Activated CD4-positive, alpha-beta T cell treated with anti-CD3 and anti-CD28 coated beads, Interleukin-2, amount 10 ng/mL, durations not matched to agents 7 days and 5 days (primary cell): Measurements from ENCODE around the gene CACNA2D3. TPM values are rescaled to one million over a fixed set of nuclear protein-coding genes. Genes with fewer than 3 reads are reported as not detected.
A peak's percentile ranks its signal among the peaks of the same experiment; 100 is the strongest.

Source experiments
- CTCF ChIA-PET: fragments of 350-600 bp; sonication (Branson Sonifier 250); formaldehyde crosslinking; loops from one replicate; lab custom pipeline; 2021; ENCODE audit warnings: antibody characterized with exemption; lab: Charles Lee
- POLR2A ChIA-PET: fragments of 350-600 bp; sonication (Branson Sonifier 250); formaldehyde crosslinking; loops from one replicate; lab custom pipeline; 2021; ENCODE audit warnings: antibody characterized with exemption; lab: Charles Lee
- DNase-seq: peaks from one replicate; pipeline ENCODE4 v3.0.0-alpha.2; 2020
- H3K27ac Mint-ChIP-seq: one replicate; pipeline ENCODE4 v1.8.0; 2021; ENCODE audit warnings: mild to moderate bottlenecking, moderate library complexity, mixed read lengths
- H3K27me3 Mint-ChIP-seq: one replicate; pipeline ENCODE4 v1.8.0; 2021; ENCODE audit warnings: mixed read lengths
- H3K36me3 Mint-ChIP-seq: one replicate; pipeline ENCODE4 v1.8.0; 2021; ENCODE audit warnings: low read depth, mixed read lengths
- H3K4me1 Mint-ChIP-seq: one replicate; pipeline ENCODE4 v1.8.0; 2021; ENCODE audit warnings: mixed read lengths
- H3K4me3 Mint-ChIP-seq: one replicate; pipeline ENCODE4 v1.8.0; 2021; ENCODE audit warnings: mild to moderate bottlenecking, moderate library complexity, mixed read lengths
- H3K9me3 Mint-ChIP-seq: one replicate; pipeline ENCODE4 v1.8.0; 2021; ENCODE audit warnings: mixed read lengths
- total RNA-seq, 2 experiments: library from RNA; stranded (reverse); gene quantifications; one replicate each; pipeline ENCODE4 v1.2.3, GENCODE V29; 2021

The CACNA2D3 gene
- total RNA-seq, 2 experiments from 2014 or later: not detected

- DNase-seq: peak; percentile 61
- peaks cover 8% of the 10 kb centered on the region for H3K9me3 Mint-ChIP-seq
- ChIA-PET CTCF (no interaction called here), POLR2A (no interaction called here)
- no peak overlapping the region for H3K4me3 Mint-ChIP-seq
- H3K27me3 Mint-ChIP-seq: no peaks in the 10 kb centered on the region
- no peaks in the 10 kb centered on the region for H3K4me1 Mint-ChIP-seq
- no peaks in the 10 kb centered on the region for H3K36me3 Mint-ChIP-seq
- no peak overlapping the region for H3K27ac Mint-ChIP-seq
Measured at GRCh38 chr3:54188176-54188791, 65.9 kb downstream of the CACNA2D3 start.

- no peak overlapping the region for H3K4me3 Mint-ChIP-seq
- no peak for DNase-seq
- no peak overlapping the region for H3K27ac Mint-ChIP-seq
- ChIA-PET CTCF (no interaction called here), POLR2A (no interaction called here)
- H3K36me3 Mint-ChIP-seq: no peaks in the 10 kb centered on the region
- H3K27me3 Mint-ChIP-seq: no peaks in the 10 kb centered on the region
- peaks cover 8% of the 10 kb centered on the region for H3K9me3 Mint-ChIP-seq
- H3K4me1 Mint-ChIP-seq: no peaks in the 10 kb centered on the region
Measured at GRCh38 chr3:54191220-54191619, 68.9 kb downstream of the CACNA2D3 start.

- DNase-seq: no peak
- Mint-ChIP-seq H3K4me1 (no peaks in the 10 kb centered on the region), H3K36me3 (no peaks in the 10 kb centered on the region), H3K27ac (no peak overlapping the region), H3K27me3 (no peaks in the 10 kb centered on the region), H3K4me3 (no peak overlapping the region), H3K9me3 (peaks cover 8% of the 10 kb centered on the region)
- POLR2A ChIA-PET: no interaction called here
- CTCF ChIA-PET: no interaction called here
Measured at GRCh38 chr3:54192026-54192425, 69.7 kb downstream of the CACNA2D3 start.

- Mint-ChIP-seq H3K9me3 (peaks cover 3% of the 10 kb centered on the region), H3K36me3 (no peaks in the 10 kb centered on the region), H3K27ac (no peak overlapping the region), H3K27me3 (no peaks in the 10 kb centered on the region), H3K4me3 (no peak overlapping the region), H3K4me1 (no peaks in the 10 kb centered on the region)
- CTCF ChIA-PET: no interaction called here
- DNase-seq: no peak
- POLR2A ChIA-PET: no interaction called here
Measured at GRCh38 chr3:54193093-54193492, 70.7 kb downstream of the CACNA2D3 start.

- CTCF ChIA-PET: no interaction called here
- no peaks in the 10 kb centered on the region for H3K27me3 Mint-ChIP-seq
Measured at GRCh38 chr3:54196360-54196991, 74.1 kb downstream of the CACNA2D3 start.

GRCh38 chr3:54197509-54197908 is 75.2 kb downstream of the CACNA2D3 start:
- no peaks in the 10 kb centered on the region for H3K36me3 Mint-ChIP-seq
- CTCF ChIA-PET: no interaction called here

More at GRCh38 chr3:54196360-54196991, 74.1 kb downstream of the CACNA2D3 start:
- no peak overlapping the region for H3K27ac Mint-ChIP-seq
- POLR2A ChIA-PET: no interaction called here
- H3K36me3 Mint-ChIP-seq: no peaks in the 10 kb centered on the region
- H3K9me3 Mint-ChIP-seq: no peaks in the 10 kb centered on the region
- H3K4me3 Mint-ChIP-seq: no peak overlapping the region
- no peak for DNase-seq
- no peaks in the 10 kb centered on the region for H3K4me1 Mint-ChIP-seq

GRCh38 chr3:54198556-54198955 is 76.2 kb downstream of the CACNA2D3 start:
- Mint-ChIP-seq H3K27ac (no peak overlapping the region), H3K36me3 (no peaks in the 10 kb centered on the region), H3K9me3 (no peaks in the 10 kb centered on the region), H3K4me3 (no peak overlapping the region), H3K27me3 (no peaks in the 10 kb centered on the region), H3K4me1 (no peaks in the 10 kb centered on the region)
- ChIA-PET POLR2A (no interaction called here), CTCF (no interaction called here)
- DNase-seq: no peak

More at GRCh38 chr3:54197509-54197908, 75.2 kb downstream of the CACNA2D3 start:
- Mint-ChIP-seq H3K27me3 (no peaks in the 10 kb centered on the region), H3K27ac (no peak overlapping the region), H3K4me1 (no peaks in the 10 kb centered on the region), H3K4me3 (no peak overlapping the region), H3K9me3 (no peaks in the 10 kb centered on the region)
- no peak for DNase-seq
- POLR2A ChIA-PET: no interaction called here

- Mint-ChIP-seq H3K4me3 (no peak overlapping the region), H3K36me3 (no peaks in the 10 kb centered on the region), H3K27ac (no peak overlapping the region), H3K4me1 (no peaks in the 10 kb centered on the region), H3K9me3 (no peaks in the 10 kb centered on the region), H3K27me3 (no peaks in the 10 kb centered on the region)
- POLR2A ChIA-PET: no interaction called here
- DNase-seq: no peak
- CTCF ChIA-PET: no interaction called here
Measured at GRCh38 chr3:54202054-54202453, 79.7 kb downstream of the CACNA2D3 start.

- DNase-seq: no peak
- Mint-ChIP-seq H3K4me3 (no peak overlapping the region), H3K27ac (no peak overlapping the region), H3K27me3 (no peaks in the 10 kb centered on the region), H3K4me1 (no peaks in the 10 kb centered on the region), H3K9me3 (no peaks in the 10 kb centered on the region), H3K36me3 (no peaks in the 10 kb centered on the region)
- POLR2A ChIA-PET: no interaction called here
- CTCF ChIA-PET: no interaction called here
Measured at GRCh38 chr3:54202651-54203248, 80.4 kb downstream of the CACNA2D3 start.

GRCh38 chr3:54206874-54207273 is 84.5 kb downstream of the CACNA2D3 start:
- Mint-ChIP-seq H3K4me1 (no peaks in the 10 kb centered on the region), H3K36me3 (no peaks in the 10 kb centered on the region), H3K27me3 (no peaks in the 10 kb centered on the region), H3K9me3 (peaks cover under 1% of the 10 kb centered on the region), H3K4me3 (no peak overlapping the region), H3K27ac (no peak overlapping the region)
- ChIA-PET CTCF (no interaction called here), POLR2A (no interaction called here)
- no peak for DNase-seq

GRCh38 chr3:54211097-54211496 is 88.7 kb downstream of the CACNA2D3 start:
- ChIA-PET CTCF (no interaction called here), POLR2A (no interaction called here)
- no peaks in the 10 kb centered on the region for H3K36me3 Mint-ChIP-seq

GRCh38 chr3:54212723-54213122 is 90.4 kb downstream of the CACNA2D3 start:
- no peak overlapping the region for H3K27ac Mint-ChIP-seq
- no peaks in the 10 kb centered on the region for H3K4me1 Mint-ChIP-seq
- DNase-seq: no peak
- no peak overlapping the region for H3K4me3 Mint-ChIP-seq
- ChIA-PET POLR2A (no interaction called here), CTCF (interaction anchor here (0.6 kb wide), 1 partner anchor 73 kb away, joined by 3 read pairs; no protein-coding TSS in a partner anchor)
- H3K9me3 Mint-ChIP-seq: peaks cover 4% of the 10 kb centered on the region
- H3K27me3 Mint-ChIP-seq: no peaks in the 10 kb centered on the region
- no peaks in the 10 kb centered on the region for H3K36me3 Mint-ChIP-seq

More at GRCh38 chr3:54211097-54211496, 88.7 kb downstream of the CACNA2D3 start:
- Mint-ChIP-seq H3K4me3 (no peak overlapping the region), H3K9me3 (peaks cover 4% of the 10 kb centered on the region), H3K27ac (no peak overlapping the region), H3K27me3 (no peaks in the 10 kb centered on the region), H3K4me1 (no peaks in the 10 kb centered on the region)
- DNase-seq: no peak

- no peak overlapping the region for H3K27ac Mint-ChIP-seq
- ChIA-PET CTCF (no interaction called here), POLR2A (no interaction called here)
- no peaks in the 10 kb centered on the region for H3K4me1 Mint-ChIP-seq
- no peak overlapping the region for H3K4me3 Mint-ChIP-seq
- no peaks in the 10 kb centered on the region for H3K36me3 Mint-ChIP-seq
- DNase-seq: no peak
- peaks cover 4% of the 10 kb centered on the region for H3K9me3 Mint-ChIP-seq
- no peaks in the 10 kb centered on the region for H3K27me3 Mint-ChIP-seq
Measured at GRCh38 chr3:54213907-54214306, 91.6 kb downstream of the CACNA2D3 start.
